HG02763 (cell line): ENCODE results near the gene OOSP4B.
"Not testable (repeated sequence)": the region's sequence is repeated elsewhere in the genome, so short reads cannot be mapped to it uniquely, and the experiment has no call there.

Experiments
- ATAC-seq: cut with Tn5 transposase; IDR thresholded peaks from one replicate; pipeline ENCODE4 v1.9.1; 2021; ENCODE audit warnings: mild to moderate bottlenecking, moderate library complexity; ENCODE audit not compliant: unreplicated experiment

The OOSP4B gene

GRCh38 chr11:60016881-60017280 lies at the start of gene OOSP4B:
Gene OOSP4B (plus strand): TSS chr11:60017181.
- ATAC-seq, result no peak

GRCh38 chr11:59967677-59968394 lies 49.1 kb upstream of the OOSP4B start:
- no peak for ATAC-seq

GRCh38 chr11:59968395-59968783 lies 48.6 kb upstream of the OOSP4B start:
- no peak for ATAC-seq

GRCh38 chr11:59973097-59973496 lies 43.9 kb upstream of the OOSP4B start:
- no peak for ATAC-seq

- no peak for ATAC-seq
Observed at GRCh38 chr11:59981106-59981770, 35.7 kb upstream of the OOSP4B start.

GRCh38 chr11:59982037-59982436 lies 34.9 kb upstream of the OOSP4B start:
- ATAC-seq, result not testable (repeated sequence)

GRCh38 chr11:59983212-59983611 lies 33.8 kb upstream of the OOSP4B start:
- ATAC-seq, result no peak

- ATAC-seq, result no peak
Observed at GRCh38 chr11:59984368-59984767, 32.6 kb upstream of the OOSP4B start.

- ATAC-seq, result no peak
Observed at GRCh38 chr11:59990421-59990820, 26.6 kb upstream of the OOSP4B start.

GRCh38 chr11:59992425-59992824 lies 24.6 kb upstream of the OOSP4B start:
- no peak for ATAC-seq

- ATAC-seq, result no peak
Observed at GRCh38 chr11:59997800-59998199, 19.2 kb upstream of the OOSP4B start.

- ATAC-seq, result no peak
Observed at GRCh38 chr11:59999691-60000090, 17.3 kb upstream of the OOSP4B start.

GRCh38 chr11:60003729-60004128 lies 13.3 kb upstream of the OOSP4B start:
- ATAC-seq, result no peak

- no peak for ATAC-seq
Observed at GRCh38 chr11:60005360-60005759, 11.6 kb upstream of the OOSP4B start.

- no peak for ATAC-seq
Observed at GRCh38 chr11:60018058-60018457, 1.1 kb downstream of the OOSP4B start.

GRCh38 chr11:60020376-60020775 lies 3.4 kb downstream of the OOSP4B start:
- ATAC-seq, result not testable (repeated sequence)

- no peak for ATAC-seq
Observed at GRCh38 chr11:60029015-60029632, 12.1 kb downstream of the OOSP4B start.

- no peak for ATAC-seq
Observed at GRCh38 chr11:60040109-60040508, 23.1 kb downstream of the OOSP4B start, which contains the start of gene OOSP2. Gene OOSP2 (plus strand): TSS chr11:60040409. CDS start chr11:60040460, 51 bp downstream.

- not testable (repeated sequence) for ATAC-seq
Observed at GRCh38 chr11:60050422-60050821, 33.4 kb downstream of the OOSP4B start.

- not testable (repeated sequence) for ATAC-seq
Observed at GRCh38 chr11:60050839-60051238, 33.9 kb downstream of the OOSP4B start.

GRCh38 chr11:60056349-60056969 lies 39.5 kb downstream of the OOSP4B start, which contains the start of gene MS4A3:
Gene MS4A3 (plus strand): TSS chr11:60056665. CDS start chr11:60061161, 4,496 bp downstream.
- ATAC-seq, result no peak
